ENCODE data around the gene IGSF23.
"Not testable (repeated sequence)": the region's sequence is repeated elsewhere in the genome, so short reads cannot be mapped to it uniquely, and the experiment has no call there.

DNA sequence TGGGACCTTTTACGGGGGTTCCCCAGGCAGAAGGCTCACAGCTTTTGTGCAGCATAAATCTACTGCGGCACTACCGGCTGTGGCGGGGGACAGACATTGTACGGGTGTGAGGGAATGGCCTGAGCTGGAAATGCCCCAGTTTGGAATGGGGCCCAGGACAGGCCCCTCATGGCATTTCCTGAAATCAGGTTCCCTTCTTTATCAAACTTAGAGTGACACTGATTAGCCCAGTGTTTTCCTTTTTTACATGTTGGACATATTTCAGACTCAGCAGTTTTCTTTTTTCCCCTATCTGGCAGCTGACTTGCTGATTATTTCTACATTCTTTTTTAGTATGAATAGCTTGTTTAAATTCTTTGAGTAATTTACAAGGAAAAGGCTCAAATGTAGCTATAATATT, 20.7 kb downstream of the IGSF23 start:
- TF ChIP-seq, protein P1, sequence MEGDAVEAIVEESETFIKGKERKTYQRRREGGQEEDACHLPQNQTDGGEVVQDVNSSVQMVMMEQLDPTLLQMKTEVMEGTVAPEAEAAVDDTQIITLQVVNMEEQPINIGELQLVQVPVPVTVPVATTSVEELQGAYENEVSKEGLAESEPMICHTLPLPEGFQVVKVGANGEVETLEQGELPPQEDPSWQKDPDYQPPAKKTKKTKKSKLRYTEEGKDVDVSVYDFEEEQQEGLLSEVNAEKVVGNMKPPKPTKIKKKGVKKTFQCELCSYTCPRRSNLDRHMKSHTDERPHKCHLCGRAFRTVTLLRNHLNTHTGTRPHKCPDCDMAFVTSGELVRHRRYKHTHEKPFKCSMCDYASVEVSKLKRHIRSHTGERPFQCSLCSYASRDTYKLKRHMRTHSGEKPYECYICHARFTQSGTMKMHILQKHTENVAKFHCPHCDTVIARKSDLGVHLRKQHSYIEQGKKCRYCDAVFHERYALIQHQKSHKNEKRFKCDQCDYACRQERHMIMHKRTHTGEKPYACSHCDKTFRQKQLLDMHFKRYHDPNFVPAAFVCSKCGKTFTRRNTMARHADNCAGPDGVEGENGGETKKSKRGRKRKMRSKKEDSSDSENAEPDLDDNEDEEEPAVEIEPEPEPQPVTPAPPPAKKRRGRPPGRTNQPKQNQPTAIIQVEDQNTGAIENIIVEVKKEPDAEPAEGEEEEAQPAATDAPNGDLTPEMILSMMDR (conservative IDR thresholded peaks at IDR 0.05; ENCODE audit: low read depth, low read length) = not testable (repeated sequence)
- not testable (repeated sequence) for TF ChIP-seq EZH2 (IDR thresholded peaks at IDR 0.05; ENCODE audit: borderline replicate concordance, low read depth, low read length, poor library complexity, severe bottlenecking)
